Right lobe of liver (tissue), 6 donors: Measurements from ENCODE around the gene EHD1. TPM values are rescaled to one million over a fixed set of nuclear protein-coding genes. Genes with fewer than 3 reads are reported as not detected.

Experiments
- ATAC-seq, 4 donors: fragments of 200-7000 bp; cut with Tn5 transposase; one replicate each; pipeline ENCODE4 v1.9.1; 2020; ENCODE audit warnings: mild to moderate bottlenecking in 4 of 4, moderate library complexity in 4 of 4
- DNase-seq, 3 donors: peaks; one replicate each; pipeline ENCODE4 v3.0.0-alpha.2; 2020
- H3K27ac ChIP-seq, 3 donors: fragments of 200-600 bp; one replicate each; pipeline ENCODE4 v1.8.0; 2022
- H3K27me3 ChIP-seq, 2 donors: fragments of 200-600 bp; one replicate each; pipeline ENCODE4 v1.8.0; 2022
- H3K36me3 ChIP-seq, 4 donors: fragments of 200-600 bp; sonication (generic) in 1 of 4; one replicate each; pipeline versions ENCODE4 v1.5.1 to v1.8.0; 2017 to 2022; ENCODE audit warnings: control low read depth in 1 of 4
- H3K4me1 ChIP-seq, 4 donors: fragments of 200-600 bp; sonication (generic) in 1 of 4; one replicate each; pipeline versions ENCODE4 v1.5.1 to v1.8.0; 2017 to 2022; ENCODE audit warnings: control low read depth in 1 of 4
- H3K4me3 ChIP-seq, 3 donors: fragments of 200-600 bp; one replicate each; pipeline ENCODE4 v1.8.0; 2022
- H3K9me3 ChIP-seq, 4 donors: fragments of 200-600 bp; sonication (generic) in 1 of 4; one replicate each; pipeline versions ENCODE4 v1.5.1 to v1.8.0; 2017 to 2022; ENCODE audit warnings: control low read depth in 1 of 4
- CTCF ChIP-seq, 4 donors: fragments of 200-600 bp in 3 of 4; fragments of 450-650 bp in 1 of 4; IDR thresholded peaks; one replicate each; pipeline versions ENCODE4 v1.5.1 to v1.8.0; 2016 to 2022; ENCODE audit warnings: antibody characterized with exemption in 4 of 4, mild to moderate bottlenecking in 2 of 4
- POLR2A ChIP-seq: fragments of 450-650 bp; IDR thresholded peaks from one replicate; pipeline ENCODE4 v1.6.1; 2017; ENCODE audit warnings: antibody characterized with exemption, mild to moderate bottlenecking
- WGBS: methylation state at CpG from one replicate; pipeline ENCODE4 v1.1.6; 2018; ENCODE audit warnings: low coverage, low lambda C conversion rate; ENCODE audit not compliant: insufficient coverage; ENCODE audit errors: missing lambda C conversion rate; 5-methylcytosine and 5-hydroxymethylcytosine counted together
- intact Hi-C, 2 donors: fragments of 100-400 bp; cut with DNase I; formaldehyde crosslinking; loops; one replicate each; pipeline versions ENCODE4 v1.11.2 to v1.14.1; 2022
- long read RNA-seq: library from polyadenylated mRNA; unstranded; transcript quantifications from one replicate; pipeline ENCODE4 v2.0.0, GENCODE V29; 2019
- total RNA-seq, 6 experiments: library from RNA; depleted of rRNA in 2 of 6; stranded (reverse); fragments of >200 nt in 2 of 6; fragmentation: NEBNext Ultra II Directional in 3 of 6; extraction: Animal tissue kit (Norgen Biotek cat#: 25700) in 3 of 6; gene quantifications; one replicate each; pipeline versions ENCODE4 v1.1.0 to v1.2.4, GENCODE V29; 2016 to 2023
- donor health status: DM: no; HTN: yes; CAD: no.
- donor health status: DM: no; HTN: no; CAD: no.
- donor health status: DM: no; HTN: no; CAD: no.
- donor health status: DM: no; HTN: yes; CAD: no.
- donor health status: DM: no; HTN: yes; CAD: no.

EHD1 gene
- 10 to 100 TPM; 18.8 to 36.1 (median 26.3) TPM for total RNA-seq
- long read RNA-seq, partial matches to known transcripts, result 0 of 1 reads
- long read RNA-seq, other reads (novel, unspliced or antisense), result 1 of 1 reads

- under 1% methylated on average over 19 of the region's 75 CpGs for WGBS
- DNase-seq (peak; percentile 99), ATAC-seq (peak; percentile 91 to 95 (median 92))
- no peaks in the 10 kb centered on the region for H3K9me3 ChIP-seq
- H3K4me3 ChIP-seq, result peak within 1 kb of the TSS; percentile 79 to 87 (median 83)
- peak within 1 kb of the TSS; percentile 67 to 87 (median 80) for H3K27ac ChIP-seq
- TF ChIP-seq CTCF (IDR thresholded peaks at IDR 0.05) (peak; percentile 28 to 62 (median 44)), POLR2A (peak; percentile 100)
- H3K4me1 ChIP-seq, result peaks cover 0 to 40% (median 14%) of the 10 kb centered on the region in 4 donors
- H3K36me3 ChIP-seq, result no peaks in the 10 kb centered on the region
- intact Hi-C loops, result no loop called here
- H3K27me3 ChIP-seq, result no peaks in the 10 kb centered on the region
Measured at GRCh38 chr11:64878494-64879243, at the start of gene EHD1. Gene EHD1 (minus strand): TSS chr11:64878621. CDS start chr11:64878464, 157 bp downstream.

DNA sequence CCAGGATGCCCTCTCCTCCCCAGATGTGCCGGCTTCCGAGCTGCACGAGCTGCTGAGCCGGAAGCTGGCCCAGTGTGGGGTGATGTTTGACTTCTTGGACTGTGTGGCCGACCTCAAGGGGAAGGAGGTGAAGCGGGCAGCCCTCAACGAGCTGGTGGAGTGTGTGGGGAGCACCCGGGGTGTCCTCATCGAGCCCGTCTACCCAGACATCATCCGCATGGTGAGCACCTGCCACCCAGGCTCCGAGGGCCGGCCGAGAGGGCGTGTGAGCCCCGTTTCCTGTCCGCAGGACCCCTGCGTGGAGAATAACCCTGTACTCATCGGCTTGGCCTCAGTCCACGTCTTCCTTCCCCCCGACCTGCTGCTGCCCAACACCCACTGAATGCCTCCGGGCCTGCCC, 48.3 kb upstream of the EHD1 start:
- Histone ChIP-seq H3K4me1 (peaks cover 0 to 7% (median 2%) of the 10 kb centered on the region in 4 donors), H3K9me3 (no peaks in the 10 kb centered on the region), H3K27ac (no peak overlapping the region), H3K27me3 (no peaks in the 10 kb centered on the region), H3K36me3 (peaks cover 0 to 17% (median 6%) of the 10 kb centered on the region in 4 donors), H3K4me3 (no peak overlapping the region)
- no peak for ATAC-seq
- TF ChIP-seq POLR2A, result no peak
- TF ChIP-seq CTCF (IDR thresholded peaks at IDR 0.05), result no peak
- 100% methylated on average over 1 of the region's 22 CpGs for WGBS
- intact Hi-C loops, result loop anchor here in 1 of 2 donors (10.0 kb wide), 1 partner anchor 58 kb away; no protein-coding TSS in a partner anchor
- DNase-seq, result peak in 1 of 3 donors; percentile 20

- no peak for TF ChIP-seq CTCF (IDR thresholded peaks at IDR 0.05)
- TF ChIP-seq POLR2A, result no peak
- intact Hi-C loops, result loop anchor here in 1 of 2 donors (10.0 kb wide), 1 partner anchor 59 kb away; no protein-coding TSS in a partner anchor
- peak overlapping the region in 1 of 3 donors; percentile 94 for H3K27ac ChIP-seq
- peak overlapping the region; percentile 79 to 97 (median 89) for H3K4me3 ChIP-seq
- DNase-seq, result peak in 1 of 3 donors; percentile 52
- H3K36me3 ChIP-seq, result peaks cover 0 to 8% (median 5%) of the 10 kb centered on the region in 4 donors
- H3K27me3 ChIP-seq, result no peaks in the 10 kb centered on the region
- H3K9me3 ChIP-seq, result no peaks in the 10 kb centered on the region
- no peak for ATAC-seq
- H3K4me1 ChIP-seq, result peaks cover 0 to 7% (median 2%) of the 10 kb centered on the region in 4 donors
- WGBS, result no CpG with 5 or more reads among the region's 24 CpGs
Measured at GRCh38 chr11:64925536-64926436, 47.4 kb upstream of the EHD1 start.

DNA sequence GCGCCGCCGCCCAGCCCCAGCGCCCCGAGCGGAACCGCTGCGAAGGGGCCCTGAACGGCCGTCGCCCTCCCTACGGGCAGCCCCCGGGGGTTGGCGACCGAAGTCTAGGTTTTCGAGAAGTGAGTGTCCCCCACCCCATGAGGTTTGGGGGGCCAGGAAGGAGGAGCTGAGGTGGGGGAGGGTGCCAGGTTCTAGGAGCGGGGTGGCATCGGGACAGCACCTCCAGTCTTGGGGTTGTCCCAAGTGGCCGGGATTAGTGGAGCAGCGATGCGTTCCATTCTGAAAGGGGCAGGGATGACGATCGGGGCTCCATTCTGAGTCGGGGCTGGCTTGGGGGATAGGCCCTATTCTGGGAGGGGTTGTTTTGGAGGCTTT, 46.5 kb upstream of the EHD1 start:
- intact Hi-C loops, result loop anchor here in 1 of 2 donors (10.0 kb wide), 1 partner anchor 60 kb away; no protein-coding TSS in a partner anchor
- H3K36me3 ChIP-seq, result peaks cover 0 to 2% (median 0%) of the 10 kb centered on the region in 4 donors
- no peaks in the 10 kb centered on the region for H3K9me3 ChIP-seq
- ATAC-seq (no peak), DNase-seq (peak in 1 of 3 donors; percentile 43)
- peak overlapping the region; percentile 79 to 97 (median 89) for H3K4me3 ChIP-seq
- H3K27me3 ChIP-seq, result no peaks in the 10 kb centered on the region
- H3K4me1 ChIP-seq, result peaks cover 0 to 7% (median 2%) of the 10 kb centered on the region in 4 donors
- WGBS, result 0% methylated on average over 5 of the region's 24 CpGs
- TF ChIP-seq POLR2A (no peak), CTCF (IDR thresholded peaks at IDR 0.05) (no peak)
- peak overlapping the region; percentile 94 to 98 (median 94) for H3K27ac ChIP-seq
